H9 (cell line): Measurements from ENCODE around the gene AS3MT. TPM values are rescaled to one million over a fixed set of nuclear protein-coding genes. Genes with fewer than 3 reads are reported as not detected.
"Not testable (repeated sequence)": the region's sequence is repeated elsewhere in the genome, so short reads cannot be mapped to it uniquely, and the experiment has no call there.

Source experiments
- DNase-seq: peaks from one replicate; pipeline ENCODE4 v3.0.0-alpha.2; 2017
- H2AFZ ChIP-seq: one replicate; pipeline ENCODE4 v1.6.1; 2013; ENCODE audit warnings: mild to moderate bottlenecking, low read length, control low read depth, moderate library complexity
- H2AK5ac ChIP-seq: 2 replicates; pipeline ENCODE4 v1.6.1; 2013; ENCODE audit warnings: low read length, control low read depth, mixed read lengths; ENCODE audit not compliant: insufficient read length
- H2BK120ac ChIP-seq: one replicate; pipeline ENCODE4 v1.6.1; 2013; ENCODE audit warnings: low read depth, mild to moderate bottlenecking, low read length, control low read depth, inconsistent platforms; ENCODE audit not compliant: poor library complexity, severe bottlenecking
- H2BK12ac ChIP-seq: 2 replicates; pipeline ENCODE4 v1.6.1; 2013; ENCODE audit warnings: low read length, control low read depth, mixed read lengths, low read depth; ENCODE audit not compliant: insufficient read length
- H2BK15ac ChIP-seq: 2 replicates; pipeline ENCODE4 v1.6.1; 2013; ENCODE audit warnings: low read depth, low read length, control low read depth
- H2BK20ac ChIP-seq: one replicate; pipeline ENCODE4 v1.6.1; 2013; ENCODE audit warnings: low read depth, mild to moderate bottlenecking, low read length, control low read depth, inconsistent platforms; ENCODE audit not compliant: poor library complexity, severe bottlenecking
- H2BK5ac ChIP-seq: 2 replicates; pipeline ENCODE4 v1.6.1; 2013; ENCODE audit warnings: low read length, control low read depth, mixed read lengths; ENCODE audit not compliant: insufficient read length
- H3K14ac ChIP-seq: 2 replicates; pipeline ENCODE4 v1.6.1; 2013; ENCODE audit warnings: low read length, control low read depth; ENCODE audit not compliant: insufficient read depth
- H3K18ac ChIP-seq: 2 replicates; pipeline ENCODE4 v1.6.1; 2013; ENCODE audit warnings: low read depth, mild to moderate bottlenecking, mixed read lengths, low read length, control low read depth; ENCODE audit not compliant: insufficient read length
- H3K23ac ChIP-seq: 2 replicates; pipeline ENCODE4 v1.6.1; 2013; ENCODE audit warnings: low read length, control low read depth, mixed read lengths, low read depth; ENCODE audit not compliant: insufficient read length
- H3K23me2 ChIP-seq: 2 replicates; pipeline ENCODE4 v1.6.1; 2013; ENCODE audit warnings: low read depth, mild to moderate bottlenecking, mixed read lengths, low read length, control low read depth; ENCODE audit not compliant: insufficient read length, poor library complexity, severe bottlenecking
- H3K27ac ChIP-seq: 2 replicates; pipeline ENCODE4 v1.5.1; 2013; ENCODE audit warnings: low read length, control low read depth, mixed read lengths, low read depth; ENCODE audit not compliant: insufficient read length
- H3K27me3 ChIP-seq: 2 replicates; pipeline ENCODE4 v1.6.1; 2013; ENCODE audit warnings: low read length, control low read depth, inconsistent platforms; ENCODE audit not compliant: insufficient read depth
- H3K4ac ChIP-seq: 2 replicates; pipeline ENCODE4 v1.6.1; 2013; ENCODE audit warnings: low read depth, mild to moderate bottlenecking, control low read depth, inconsistent platforms, low read length, moderate library complexity
- H3K4me1 ChIP-seq: 2 replicates; pipeline ENCODE4 v1.6.1; 2013; ENCODE audit warnings: low read length, control low read depth, inconsistent platforms; ENCODE audit not compliant: insufficient read depth
- H3K4me2 ChIP-seq: 2 replicates; pipeline ENCODE4 v1.6.1; 2013; ENCODE audit warnings: low read length, control low read depth, mixed read lengths; ENCODE audit not compliant: insufficient read length, insufficient read depth
- H3K56ac ChIP-seq: 2 replicates; pipeline ENCODE4 v1.6.1; 2013; ENCODE audit warnings: low read depth, mild to moderate bottlenecking, mixed read lengths, low read length, control low read depth; ENCODE audit not compliant: insufficient read length
- H3K79me1 ChIP-seq: 2 replicates; pipeline ENCODE4 v1.6.1; 2013; ENCODE audit warnings: low read depth, mild to moderate bottlenecking, moderate library complexity, low read length, control low read depth, inconsistent platforms; ENCODE audit not compliant: insufficient read depth, poor library complexity, severe bottlenecking
- H3K79me2 ChIP-seq: 2 replicates; pipeline ENCODE4 v1.6.1; 2013; ENCODE audit warnings: low read length, control low read depth, inconsistent platforms; ENCODE audit not compliant: insufficient read depth
- H3K9ac ChIP-seq: 2 replicates; pipeline ENCODE4 v1.6.1; 2013; ENCODE audit warnings: low read length, control low read depth, mixed read lengths; ENCODE audit not compliant: insufficient read length; ENCODE audit errors: extremely low read depth
- H3K9me3 ChIP-seq: one replicate; pipeline ENCODE4 v1.6.1; 2013; ENCODE audit warnings: low read depth, low read length, inconsistent platforms; ENCODE audit not compliant: control insufficient read depth
- H3T11ph ChIP-seq: one replicate; pipeline ENCODE4 v1.6.1; 2013; ENCODE audit warnings: mild to moderate bottlenecking, low read length, control low read depth, inconsistent platforms
- H4K20me1 ChIP-seq: one replicate; pipeline ENCODE4 v1.6.1; 2013; ENCODE audit not compliant: control insufficient read depth, insufficient read length, insufficient read depth
- H4K5ac ChIP-seq: 2 replicates; pipeline ENCODE4 v1.6.1; 2013; ENCODE audit warnings: low read depth, mild to moderate bottlenecking, mixed read lengths, low read length, control low read depth; ENCODE audit not compliant: insufficient read length
- H4K8ac ChIP-seq: replicated peaks from 2 replicates; pipeline ENCODE4 v1.6.1; 2013; ENCODE audit warnings: low read length, control low read depth, mixed read lengths, low read depth; ENCODE audit not compliant: insufficient read length
- H4K91ac ChIP-seq: 2 replicates; pipeline ENCODE4 v1.6.1; 2013; ENCODE audit warnings: low read depth, mild to moderate bottlenecking, moderate library complexity, mixed read lengths, low read length, control low read depth; ENCODE audit not compliant: insufficient read length
- H3K27ac Mint-ChIP-seq, 3 experiments: 2 replicates in 2 of 3; 3 replicates in 1 of 3; pipeline ENCODE4 v1.8.0; 2020 to 2021; ENCODE audit warnings: mixed read lengths in 3 of 3, mild to moderate bottlenecking in 1 of 3, moderate library complexity in 1 of 3
- H3K27me3 Mint-ChIP-seq: 2 replicates; pipeline ENCODE4 v1.8.0; 2021; ENCODE audit warnings: low read depth, mild to moderate bottlenecking, moderate library complexity, mixed read lengths
- H3K36me3 Mint-ChIP-seq, 3 experiments: 2 replicates in 2 of 3; 3 replicates in 1 of 3; pipeline ENCODE4 v1.8.0; 2020 to 2021; ENCODE audit warnings: low read depth in 3 of 3, mixed read lengths in 3 of 3; ENCODE audit not compliant: insufficient read depth in 1 of 3
- H3K4me1 Mint-ChIP-seq, 2 experiments: 2 replicates each; pipeline ENCODE4 v1.8.0; 2020; ENCODE audit warnings: mixed read lengths in 2 of 2
- H3K4me3 Mint-ChIP-seq, 2 experiments: 2 replicates in 1 of 2; 3 replicates in 1 of 2; pipeline ENCODE4 v1.8.0; 2020 to 2021; ENCODE audit warnings: mild to moderate bottlenecking in 2 of 2, mixed read lengths in 2 of 2, moderate library complexity in 1 of 2
- H3K9me3 Mint-ChIP-seq, 2 experiments: 2 replicates in 1 of 2; 3 replicates in 1 of 2; pipeline ENCODE4 v1.8.0; 2020; ENCODE audit warnings: mild to moderate bottlenecking in 2 of 2, mixed read lengths in 2 of 2, moderate library complexity in 1 of 2
- WGBS: extraction: QIAGEN DNeasy Blood & Tissue Kit; methylation state at CpG from one replicate; pipeline ENCODE4 v1.1.7; 2013; ENCODE audit warnings: missing lambda C conversion rate, low lambda C conversion rate, mixed read lengths; ENCODE audit not compliant: insufficient read length; ENCODE audit errors: extremely low coverage; 5-methylcytosine and 5-hydroxymethylcytosine counted together
- total RNA-seq: library from RNA; stranded (reverse); gene quantifications from 2 replicates; pipeline ENCODE4 v1.2.1, GENCODE V29; 2021

Gene AS3MT
- total RNA-seq, 1 experiment from 2014 or later, result 16.4 TPM

- H3K4ac ChIP-seq, H4K20me1 ChIP-seq, H3K27ac ChIP-seq, H3K18ac ChIP-seq, H4K5ac ChIP-seq, H3K79me2 ChIP-seq, H4K8ac ChIP-seq, H3K36me3 Mint-ChIP-seq, H2AK5ac ChIP-seq, H3K9me3 ChIP-seq, H3K27me3 ChIP-seq, H4K91ac ChIP-seq, H3K9ac ChIP-seq, H3K14ac ChIP-seq, H2BK120ac ChIP-seq, H3K4me1 ChIP-seq, H3K23ac ChIP-seq, H3T11ph ChIP-seq, H3K9me3 Mint-ChIP-seq, H3K56ac ChIP-seq, H3K4me2 ChIP-seq, H2AFZ ChIP-seq, H2BK20ac ChIP-seq, H2BK15ac ChIP-seq, H3K79me1 ChIP-seq, H3K23me2 ChIP-seq, H2BK12ac ChIP-seq, H3K4me3 Mint-ChIP-seq, H2BK5ac ChIP-seq, H3K27me3 Mint-ChIP-seq: not testable (repeated sequence)
- WGBS, result no CpG with 5 or more reads among the region's 11 CpGs
- H3K27ac Mint-ChIP-seq, result peak overlapping the region in 1 of 3 experiments; percentile 65; a peak in 1 of 7 replicates
- H3K4me1 Mint-ChIP-seq, result peaks cover 19 to 22% of the 10 kb centered on the region in 2 experiments
- DNase-seq, result peak; percentile 53
Measured at GRCh38 chr10:102855731-102856436, 13.4 kb upstream of the AS3MT start.
